Epithelial cell of prostate (primary cell): Measurements from ENCODE around the gene CAMSAP1.

ENCODE experiments used
- DNase-seq: peaks from one replicate; pipeline ENCODE4 v3.0.0-alpha.2; 2011; ENCODE audit warnings: low read depth, low spot score
- H3K27ac ChIP-seq: fragments of 450-650 bp; 2 replicates; pipeline ENCODE4 v1.5.1; 2017; ENCODE audit warnings: mild to moderate bottlenecking

CAMSAP1 gene

GRCh38 chr9:135769489-135770202, 137.7 kb downstream of the CAMSAP1 start:
- H3K27ac ChIP-seq = no peak overlapping the region
- DNase-seq = no peak

- no peak for DNase-seq
- no peak overlapping the region for H3K27ac ChIP-seq
Observed at GRCh38 chr9:135768516-135769218, 138.7 kb downstream of the CAMSAP1 start.

DNA sequence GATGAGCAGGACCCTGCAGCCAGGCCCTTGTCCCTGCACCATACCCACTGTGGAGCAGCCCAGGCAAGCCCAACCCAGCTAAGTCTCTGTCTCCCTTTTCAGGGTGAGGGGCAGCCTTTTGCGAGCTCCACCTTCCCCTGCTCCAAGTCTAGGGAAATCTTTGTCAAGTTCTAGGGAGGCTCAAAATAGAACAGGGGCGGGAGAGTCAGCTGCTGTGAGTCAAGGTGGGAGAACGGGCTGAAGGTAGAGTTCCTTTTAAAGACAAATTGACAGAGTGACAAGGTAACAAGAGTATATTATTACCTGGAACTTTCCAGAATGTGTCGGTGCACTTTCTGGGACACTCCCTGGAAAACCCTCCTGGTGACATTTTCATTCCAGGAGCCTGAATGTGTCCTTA, 140.6 kb downstream of the CAMSAP1 start:
- DNase-seq = no peak
- H3K27ac ChIP-seq = no peak overlapping the region

- H3K27ac ChIP-seq = no peak overlapping the region
- DNase-seq = no peak
Observed at GRCh38 chr9:135766251-135766650, 141.1 kb downstream of the CAMSAP1 start.

DNA sequence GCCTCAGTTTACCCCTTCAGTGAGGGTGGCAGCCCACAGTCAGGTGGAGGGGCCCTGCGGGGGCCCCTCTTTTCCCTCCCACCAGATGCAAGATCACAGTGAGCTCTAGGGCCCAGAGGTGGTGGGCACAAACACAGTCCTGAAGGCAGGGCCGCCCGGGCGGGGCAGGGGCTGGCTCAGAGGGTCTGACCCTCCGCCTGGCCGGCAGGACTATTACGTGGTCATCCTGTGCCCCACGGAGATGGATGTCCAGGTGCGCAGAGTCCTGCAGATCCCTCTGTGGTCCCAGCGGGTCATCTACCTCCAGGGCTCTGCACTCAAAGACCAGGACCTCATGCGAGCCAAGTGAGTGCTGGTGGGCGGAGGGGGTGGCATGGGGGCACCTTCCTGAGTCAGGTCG, 141.9 kb downstream of the CAMSAP1 start:
- no peak for DNase-seq
- no peak overlapping the region for H3K27ac ChIP-seq

DNA sequence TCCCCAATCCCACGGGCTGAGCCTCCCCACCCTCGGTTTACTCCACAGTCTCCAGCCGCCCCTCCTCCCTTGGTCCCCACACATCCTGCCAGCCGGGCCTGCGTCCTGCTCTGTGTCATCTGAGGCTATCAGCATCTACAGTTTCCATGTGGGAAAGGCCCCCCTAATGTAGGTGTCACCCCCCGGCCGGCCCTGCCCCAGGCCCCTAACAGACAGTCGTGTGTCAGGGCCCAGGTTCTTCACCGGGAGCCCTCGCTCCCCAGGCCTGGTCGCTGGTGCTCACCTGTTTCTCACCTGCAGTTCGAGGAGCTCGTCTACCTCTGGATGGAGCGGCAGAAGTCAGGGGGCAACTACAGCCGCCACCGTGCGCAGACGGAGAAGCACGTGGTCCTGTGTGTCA, 142.6 kb downstream of the CAMSAP1 start:
- DNase-seq = no peak
- no peak overlapping the region for H3K27ac ChIP-seq

DNA sequence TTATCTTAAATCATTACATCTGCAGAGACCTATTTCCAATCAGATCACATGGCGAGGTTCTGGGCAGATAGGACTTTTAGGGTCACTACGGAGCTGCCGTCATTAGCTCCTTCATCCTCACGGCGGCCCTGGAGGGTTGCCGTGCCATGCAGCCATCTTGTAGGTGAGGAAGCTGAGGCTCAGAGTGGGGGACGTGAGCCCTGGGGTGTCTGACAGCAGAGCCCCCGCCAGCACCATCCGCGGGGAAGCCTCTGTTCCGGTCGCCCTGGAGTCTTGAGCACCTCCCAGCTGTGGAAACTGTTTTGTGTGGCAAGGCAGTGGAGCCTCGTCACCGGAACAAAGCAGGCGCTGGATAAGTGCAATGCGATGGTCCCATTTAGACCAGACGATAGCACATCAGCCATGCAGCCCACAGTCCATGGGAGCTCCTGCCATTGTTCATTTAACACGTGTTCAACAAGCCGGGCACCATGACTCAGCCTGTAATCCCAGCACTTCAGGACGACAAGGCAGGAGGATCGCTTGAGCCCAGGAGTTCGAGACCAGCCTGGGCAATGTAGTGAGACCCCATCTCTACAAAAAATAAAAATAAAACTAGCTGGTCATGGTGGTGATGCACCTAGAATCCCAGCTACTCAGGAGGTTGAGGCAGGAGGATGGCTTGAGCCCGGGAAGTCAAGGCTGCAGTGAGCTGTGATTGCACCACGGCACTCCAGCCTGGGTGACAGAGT, 143.5 kb downstream of the CAMSAP1 start:
- no peak overlapping the region for H3K27ac ChIP-seq
- no peak for DNase-seq

GRCh38 chr9:135762921-135763320, 144.4 kb downstream of the CAMSAP1 start:
- no peak for DNase-seq
- no peak overlapping the region for H3K27ac ChIP-seq

- H3K27ac ChIP-seq = no peak overlapping the region
Observed at GRCh38 chr9:135761845-135762168, 145.5 kb downstream of the CAMSAP1 start.

GRCh38 chr9:135761150-135761844, 146.0 kb downstream of the CAMSAP1 start:
- no peak for DNase-seq
- H3K27ac ChIP-seq = no peak overlapping the region

More at GRCh38 chr9:135761845-135762168, 145.5 kb downstream of the CAMSAP1 start:
- DNase-seq = no peak

GRCh38 chr9:135760465-135760864, 146.9 kb downstream of the CAMSAP1 start:
- H3K27ac ChIP-seq = no peak overlapping the region
- DNase-seq = no peak

GRCh38 chr9:135759676-135760300, 147.6 kb downstream of the CAMSAP1 start:
- no peak for DNase-seq
- H3K27ac ChIP-seq = no peak overlapping the region

GRCh38 chr9:135758870-135759269, 148.5 kb downstream of the CAMSAP1 start:
- no peak overlapping the region for H3K27ac ChIP-seq
- DNase-seq = no peak
